ENCODE measurements around the gene FCER1A.
"Not testable (repeated sequence)": the region's sequence is repeated elsewhere in the genome, so short reads cannot be mapped to it uniquely, and the experiment has no call there.

FCER1A gene

DNA sequence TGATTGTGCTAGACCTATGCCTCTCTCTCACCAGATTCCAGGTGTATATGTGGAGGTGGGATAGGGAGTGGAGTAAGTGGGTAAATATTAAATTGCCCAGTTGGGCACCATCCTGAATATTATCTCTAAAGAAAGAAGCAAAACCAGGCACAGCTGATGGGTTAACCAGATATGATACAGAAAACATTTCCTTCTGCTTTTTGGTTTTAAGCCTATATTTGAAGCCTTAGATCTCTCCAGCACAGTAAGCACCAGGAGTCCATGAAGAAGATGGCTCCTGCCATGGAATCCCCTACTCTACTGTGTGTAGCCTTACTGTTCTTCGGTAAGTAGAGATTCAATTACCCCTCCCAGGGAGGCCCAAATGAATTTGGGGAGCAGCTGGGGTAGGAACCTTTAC, at the start of gene FCER1A:
Gene FCER1A (plus strand): TSS at position 242 of the 400 bp plus-strand sequence. CDS start 29 bp downstream, at position 271.
- no peak for DNase-seq

- no peak for DNase-seq
These were observed 40.8 kb upstream of the FCER1A start for GRCh38 chr1:159261311-159261710.

DNA sequence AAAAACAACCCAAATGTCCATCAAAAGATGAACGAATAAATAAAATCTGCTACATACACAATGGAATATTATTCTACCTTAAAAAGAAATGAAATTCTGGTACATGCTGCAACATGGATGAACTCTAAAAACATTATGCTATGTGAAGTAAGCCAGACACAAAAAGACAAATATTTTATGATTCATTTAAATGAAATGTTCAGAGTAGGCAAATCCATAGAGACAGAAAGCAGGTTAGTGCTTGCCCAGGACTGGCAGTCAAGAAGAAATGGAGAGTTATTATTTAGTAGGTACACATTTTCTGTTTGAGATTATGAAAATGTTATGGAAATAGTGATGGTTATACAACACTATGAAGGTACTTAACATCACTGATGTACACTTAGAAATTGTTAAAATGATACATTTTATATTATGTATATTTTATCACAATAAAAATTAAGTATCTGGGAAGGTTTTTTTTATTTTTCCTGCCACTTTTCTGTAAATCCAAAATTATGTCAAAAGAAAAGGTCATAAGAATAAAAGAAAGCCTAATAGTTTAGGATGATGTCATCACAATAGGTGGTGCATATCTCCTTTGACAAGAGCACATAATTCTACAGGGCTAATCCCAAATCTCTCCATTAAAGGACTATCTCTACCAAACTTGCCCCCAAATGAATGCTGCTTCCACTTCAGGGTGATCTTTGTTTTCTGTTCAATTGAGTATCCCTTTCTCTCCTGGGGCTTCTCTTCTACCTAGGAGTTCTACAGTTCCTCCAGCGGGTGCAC, 40.2 kb upstream of the FCER1A start:
- DNase-seq, result no peak

GRCh38 chr1:159266832-159267231, 35.3 kb upstream of the FCER1A start:
- DNase-seq, result no peak

- no peak for DNase-seq
These were observed 27.5 kb upstream of the FCER1A start for GRCh38 chr1:159274631-159275030.

DNA sequence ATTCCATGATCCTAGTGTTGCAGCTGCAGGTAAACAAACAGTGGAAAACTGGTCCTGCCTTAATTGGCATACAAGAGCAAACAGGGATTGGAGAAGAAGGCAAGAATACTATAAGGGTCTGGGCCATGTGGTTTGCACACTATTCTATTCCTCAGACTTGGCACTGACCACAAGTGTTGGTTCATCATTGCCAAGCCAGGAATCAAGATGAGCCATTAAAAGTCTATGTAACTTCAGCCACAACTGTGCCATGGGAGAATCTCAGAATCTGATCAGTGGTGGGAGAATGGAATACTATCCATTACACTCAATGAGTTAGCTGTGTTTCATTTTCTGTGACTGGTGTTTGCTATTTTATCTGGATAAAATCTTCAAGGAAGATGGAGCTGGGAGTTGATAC, 26.2 kb upstream of the FCER1A start:
- no peak for DNase-seq

DNA sequence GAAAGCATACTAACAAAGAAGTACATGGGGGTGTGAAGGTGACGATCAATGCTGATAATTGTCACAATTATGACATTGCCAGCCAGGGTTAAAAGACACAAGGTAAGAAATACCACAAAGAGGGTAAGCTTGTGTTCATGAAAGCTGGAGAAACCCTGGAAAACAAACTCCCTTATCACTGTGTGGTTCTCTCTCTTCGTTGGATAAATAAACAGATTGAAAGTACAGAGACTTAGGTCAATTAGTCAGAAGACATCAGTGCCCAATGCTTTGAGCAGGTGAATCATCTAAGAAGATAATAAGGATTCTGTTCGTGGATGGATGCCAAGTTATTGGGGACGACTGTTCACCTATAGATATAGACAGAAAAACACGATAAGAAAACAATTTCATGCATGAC, 22.4 kb upstream of the FCER1A start:
- DNase-seq, result no peak

- no peak for DNase-seq
These were observed 20.0 kb upstream of the FCER1A start for GRCh38 chr1:159282118-159282517.

GRCh38 chr1:159289060-159289459, 13.1 kb upstream of the FCER1A start:
- no peak for DNase-seq

GRCh38 chr1:159291424-159291823, 10.7 kb upstream of the FCER1A start:
- no peak for DNase-seq

DNA sequence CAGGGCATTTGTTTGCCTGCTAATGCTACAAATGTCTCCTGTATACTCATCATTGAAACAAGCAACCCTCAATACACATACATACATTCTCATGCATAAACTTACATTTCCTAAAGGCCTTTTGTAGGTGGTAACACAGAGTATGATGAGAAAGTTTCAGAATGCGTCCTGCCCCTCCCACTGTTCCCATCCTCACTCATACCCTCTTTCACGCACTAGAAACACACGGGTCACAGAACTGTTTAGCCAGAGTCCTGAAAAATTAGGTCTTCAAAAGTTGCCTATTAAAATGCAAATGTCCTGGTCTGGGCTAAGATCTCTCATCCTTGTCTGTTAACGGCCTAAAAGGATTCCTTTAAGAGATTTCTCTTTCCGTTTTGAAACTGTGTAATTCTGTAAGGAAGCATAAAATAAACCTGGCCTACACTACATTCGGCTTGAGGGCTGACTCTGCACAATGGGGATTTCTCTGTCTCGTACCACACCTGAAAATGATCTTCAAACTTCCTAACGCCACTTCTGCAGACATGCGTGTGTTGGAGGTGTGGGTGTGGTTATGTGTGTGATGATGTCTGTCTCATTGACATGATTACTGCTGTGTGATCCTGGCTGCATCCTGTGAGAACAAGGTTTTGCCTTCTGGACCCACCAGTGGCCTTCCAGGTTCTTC, 5.3 kb upstream of the FCER1A start:
- no peak for DNase-seq

- DNase-seq, result no peak
These were observed 2.0 kb upstream of the FCER1A start for GRCh38 chr1:159300146-159300545.

GRCh38 chr1:159307346-159308020, 5.3 kb downstream of the FCER1A start:
- DNase-seq, result no peak

DNA sequence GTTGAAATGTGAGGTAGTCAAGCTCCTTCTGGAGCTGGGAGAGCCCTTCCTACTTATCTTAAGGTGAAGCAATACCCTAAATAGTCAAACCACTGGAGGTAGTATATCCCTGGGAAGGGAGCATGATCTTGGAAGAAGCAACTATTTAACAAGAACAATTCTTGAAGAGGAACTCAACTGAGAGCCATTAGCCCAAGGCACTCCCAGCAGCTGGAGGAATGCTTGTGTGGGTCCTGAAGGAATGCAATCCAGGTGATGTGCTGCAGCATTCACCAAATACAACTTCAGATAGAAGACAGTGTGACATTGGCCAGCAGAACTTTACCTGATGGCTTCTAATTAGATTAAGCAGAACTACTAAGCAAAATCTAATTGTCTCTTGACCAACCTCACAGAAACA, 9.5 kb downstream of the FCER1A start:
- no peak for DNase-seq

DNA sequence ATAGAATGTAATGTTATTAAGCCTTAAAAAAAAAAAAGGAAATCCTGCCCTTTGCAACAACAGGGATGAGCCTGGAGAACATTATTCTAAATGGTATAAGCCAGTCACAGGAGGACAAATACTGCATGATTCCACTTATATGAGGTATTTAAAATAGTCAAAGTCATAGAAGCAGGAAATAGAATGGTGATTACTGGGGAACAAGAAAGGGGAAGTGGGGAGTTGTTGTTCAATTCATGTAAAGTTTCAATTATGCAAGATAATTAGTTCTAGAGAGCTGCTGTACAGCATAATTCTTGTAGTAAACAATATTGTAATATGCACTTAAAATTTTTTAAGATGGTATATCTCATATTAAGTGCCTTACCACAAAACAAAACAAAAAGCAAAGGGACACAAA, 13.2 kb downstream of the FCER1A start:
- no peak for DNase-seq

- no peak for DNase-seq
These were observed 16.8 kb downstream of the FCER1A start for GRCh38 chr1:159318784-159319551.

DNA sequence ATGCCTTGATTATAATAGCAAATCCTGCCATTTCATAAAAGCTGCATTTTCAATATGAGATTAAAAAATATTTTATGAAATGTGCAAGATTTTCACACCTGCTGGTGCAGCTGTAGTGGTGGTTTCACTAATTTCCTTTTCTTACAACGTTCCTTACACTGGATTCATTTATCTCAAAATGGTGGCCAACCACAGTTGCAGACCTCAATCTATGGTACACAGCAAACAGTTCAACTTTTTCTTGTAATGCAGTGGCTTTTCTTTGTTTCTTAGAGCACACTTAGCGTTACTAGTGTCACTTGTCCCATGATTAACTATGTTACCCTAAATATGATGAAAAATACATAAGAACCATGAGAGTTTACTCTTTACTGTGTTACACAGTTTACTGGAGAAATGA, 32.7 kb downstream of the FCER1A start:
- DNase-seq, result no peak

- DNase-seq, result no peak
These were observed 35.9 kb downstream of the FCER1A start for GRCh38 chr1:159338018-159338417.

GRCh38 chr1:159339536-159339935, 37.4 kb downstream of the FCER1A start:
- no peak for DNase-seq

GRCh38 chr1:159341736-159342135, 39.6 kb downstream of the FCER1A start:
- DNase-seq, result no peak

DNA sequence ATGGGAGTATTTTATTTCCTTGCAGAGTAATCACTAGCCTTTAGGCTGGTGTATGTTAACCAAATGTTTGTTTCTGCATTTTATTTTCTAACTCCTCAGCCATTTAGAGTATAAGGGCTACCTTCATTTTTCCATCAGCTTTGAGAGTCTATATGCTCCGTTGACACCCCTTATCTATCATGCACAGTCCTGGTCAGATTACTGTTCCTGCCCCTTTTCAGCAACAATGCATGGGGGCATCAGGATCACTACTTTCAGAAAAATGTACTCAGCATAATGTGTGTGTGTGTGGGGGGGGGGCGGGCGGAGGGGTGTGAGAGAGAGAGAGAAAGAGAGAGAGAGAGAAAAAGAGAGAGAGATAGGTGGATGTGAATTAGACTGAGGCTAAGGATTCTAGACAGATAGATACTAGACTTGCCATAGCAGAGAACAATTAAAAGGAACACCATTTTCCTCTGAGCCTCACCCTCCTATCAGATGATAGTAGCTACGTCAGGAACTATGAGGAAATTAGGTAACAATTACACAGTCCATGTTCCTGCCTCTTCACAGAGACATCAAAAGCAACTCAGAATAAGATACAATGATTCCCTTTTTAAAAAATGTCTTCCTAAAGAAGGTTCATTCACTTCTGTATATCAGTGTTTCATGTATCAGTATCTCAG, 40.8 kb downstream of the FCER1A start:
- no peak for DNase-seq

DNA sequence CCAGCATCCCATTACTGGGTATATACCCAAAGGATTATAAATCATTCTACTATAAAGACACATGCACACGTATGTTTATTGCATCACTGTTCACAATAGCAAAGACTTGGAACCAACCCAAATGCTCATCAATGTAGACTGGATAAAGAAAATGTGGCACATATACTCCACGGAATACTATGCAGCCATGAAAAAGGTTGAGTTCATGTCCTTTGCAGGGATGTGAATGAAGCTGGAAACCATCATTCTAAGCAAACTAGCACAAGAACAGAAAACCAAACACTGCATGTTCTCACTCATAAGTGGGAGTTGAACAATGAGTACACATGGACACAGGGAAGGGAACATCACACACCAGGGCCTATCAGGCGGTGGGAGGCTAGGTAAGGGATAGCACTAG, 47.2 kb downstream of the FCER1A start:
- not testable (repeated sequence) for DNase-seq

DNA sequence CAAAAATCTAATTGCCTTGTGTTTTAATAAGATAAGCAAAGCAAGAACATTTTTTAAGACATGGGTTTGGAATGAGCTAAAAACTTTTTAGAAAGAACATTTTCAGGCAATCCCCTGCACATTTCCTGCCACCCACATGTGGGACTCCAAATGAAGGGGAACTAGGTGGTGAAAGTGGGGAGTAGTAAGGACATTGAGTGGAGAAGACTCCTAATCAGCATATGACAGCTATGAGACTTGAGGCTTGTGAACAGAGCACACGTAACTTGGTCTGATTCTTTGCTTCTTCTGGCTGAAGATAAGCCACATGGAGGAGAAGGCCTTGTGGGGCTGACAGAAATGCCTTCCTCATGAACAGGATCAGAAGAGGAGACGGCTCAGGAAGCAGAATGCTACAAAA, 50.3 kb downstream of the FCER1A start:
- DNase-seq, result no peak

All from NCI-H1694 treated with DMSO at 0.1 percent for 48 hours (cell line).